AG10803 (cell line): Measurements from ENCODE around the gene ABCC6.

Source experiments
- DNase-seq: peaks from one replicate; pipeline ENCODE4 v3.0.0; 2010; ENCODE audit warnings: low read depth
- H3K4me3 ChIP-seq: 2 replicates; pipeline ENCODE4 v1.5.1; 2011; ENCODE audit warnings: mild to moderate bottlenecking, low read length, control low read depth
- TF ChIP-seq, protein P1 (sequence below): conservative IDR thresholded peaks from 2 replicates; pipeline ENCODE4 v1.5.1; 2011; ENCODE audit warnings: mild to moderate bottlenecking, low read length, control low read depth, inconsistent platforms

Gene ABCC6

DNA sequence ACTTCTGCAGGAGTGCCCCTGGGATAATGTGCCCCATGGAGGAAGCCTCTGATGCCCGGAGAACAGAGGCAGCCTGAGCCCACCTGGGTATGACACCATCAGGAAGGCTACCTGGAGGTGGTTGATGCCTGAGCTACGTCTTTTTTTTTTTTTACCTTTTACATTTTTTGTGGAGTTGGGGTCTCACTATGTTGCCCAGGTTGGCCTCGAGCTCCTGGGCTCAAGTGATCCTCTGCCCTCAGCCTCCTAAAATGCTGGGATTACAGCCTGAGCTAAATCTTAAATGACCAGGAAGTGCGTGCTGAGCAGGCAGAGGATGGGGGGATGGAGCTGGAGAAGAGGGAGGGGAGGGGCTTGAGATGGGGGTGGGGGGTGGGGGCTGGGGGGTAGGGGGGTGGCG lies 32.7 kb downstream of the ABCC6 start:
- H3K4me3 ChIP-seq = no peak overlapping the region
- TF ChIP-seq, protein P1, sequence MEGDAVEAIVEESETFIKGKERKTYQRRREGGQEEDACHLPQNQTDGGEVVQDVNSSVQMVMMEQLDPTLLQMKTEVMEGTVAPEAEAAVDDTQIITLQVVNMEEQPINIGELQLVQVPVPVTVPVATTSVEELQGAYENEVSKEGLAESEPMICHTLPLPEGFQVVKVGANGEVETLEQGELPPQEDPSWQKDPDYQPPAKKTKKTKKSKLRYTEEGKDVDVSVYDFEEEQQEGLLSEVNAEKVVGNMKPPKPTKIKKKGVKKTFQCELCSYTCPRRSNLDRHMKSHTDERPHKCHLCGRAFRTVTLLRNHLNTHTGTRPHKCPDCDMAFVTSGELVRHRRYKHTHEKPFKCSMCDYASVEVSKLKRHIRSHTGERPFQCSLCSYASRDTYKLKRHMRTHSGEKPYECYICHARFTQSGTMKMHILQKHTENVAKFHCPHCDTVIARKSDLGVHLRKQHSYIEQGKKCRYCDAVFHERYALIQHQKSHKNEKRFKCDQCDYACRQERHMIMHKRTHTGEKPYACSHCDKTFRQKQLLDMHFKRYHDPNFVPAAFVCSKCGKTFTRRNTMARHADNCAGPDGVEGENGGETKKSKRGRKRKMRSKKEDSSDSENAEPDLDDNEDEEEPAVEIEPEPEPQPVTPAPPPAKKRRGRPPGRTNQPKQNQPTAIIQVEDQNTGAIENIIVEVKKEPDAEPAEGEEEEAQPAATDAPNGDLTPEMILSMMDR = no peak
- no peak for DNase-seq

DNA sequence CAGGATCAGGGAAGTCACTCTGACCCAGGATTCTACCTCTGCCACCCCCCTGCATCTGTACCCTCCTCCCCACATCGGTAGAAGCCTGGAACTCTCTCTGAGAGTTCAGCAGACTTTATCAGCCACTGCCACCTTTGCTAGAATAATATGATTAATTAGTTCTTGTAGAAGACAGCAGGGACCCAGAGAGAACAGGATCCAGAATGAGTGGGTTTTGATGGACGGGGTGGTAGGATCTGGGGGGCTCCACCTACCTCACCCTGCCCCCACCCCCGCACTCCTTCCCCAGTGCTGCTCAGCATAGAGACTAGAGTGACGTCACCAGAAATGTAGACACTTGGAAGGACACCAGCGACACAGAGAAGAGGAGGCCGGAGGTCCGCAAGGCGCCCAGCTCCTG lies 33.5 kb downstream of the ABCC6 start:
- TF ChIP-seq, protein P1 = no peak
- H3K4me3 ChIP-seq = no peak overlapping the region
- DNase-seq = no peak

DNA sequence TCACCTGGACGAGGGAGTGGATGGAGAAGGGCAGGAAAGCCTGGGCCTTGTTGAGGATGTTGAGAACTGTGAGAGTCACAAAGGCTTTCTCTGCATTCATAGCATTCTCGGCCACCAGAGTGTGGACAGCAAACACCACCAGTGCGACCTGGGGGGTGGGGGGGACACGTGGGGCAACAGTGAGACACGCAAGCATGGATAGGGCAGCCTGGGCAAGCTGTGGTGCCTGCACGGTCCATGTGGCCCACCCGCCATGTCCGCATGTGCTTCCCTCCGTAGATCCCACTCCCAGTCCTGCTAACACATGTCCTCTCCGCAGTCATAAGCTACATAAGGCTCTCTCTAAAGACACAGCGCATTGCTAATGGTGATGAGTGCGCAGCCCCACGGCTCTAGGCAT lies 34.5 kb downstream of the ABCC6 start:
- TF ChIP-seq, protein P1 = no peak
- H3K4me3 ChIP-seq = no peak overlapping the region

DNA sequence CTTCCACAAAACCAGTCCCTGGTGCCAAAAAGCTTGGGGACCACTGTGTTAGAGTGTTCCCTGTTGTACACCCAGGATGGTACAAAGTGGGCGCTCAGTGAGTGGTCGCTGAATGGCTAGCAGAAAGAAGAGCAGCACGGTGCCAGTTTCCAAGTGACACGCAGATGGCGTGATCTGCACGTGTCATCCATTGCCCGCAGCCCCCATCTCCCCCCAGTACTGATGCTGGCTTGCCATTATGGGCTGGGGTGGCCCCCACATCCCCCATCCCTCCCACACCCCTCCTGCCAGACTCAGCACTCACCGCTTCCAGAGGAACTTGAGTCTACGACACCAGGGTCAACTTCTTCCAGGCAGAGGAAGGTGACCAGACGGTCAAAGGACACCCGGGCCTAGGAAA lies 36.5 kb downstream of the ABCC6 start:
- H3K4me3 ChIP-seq = no peak overlapping the region
- TF ChIP-seq, protein P1 = no peak
- no peak for DNase-seq

More for the DNA sequence above, 34.5 kb downstream of the ABCC6 start:
- DNase-seq = no peak

DNA sequence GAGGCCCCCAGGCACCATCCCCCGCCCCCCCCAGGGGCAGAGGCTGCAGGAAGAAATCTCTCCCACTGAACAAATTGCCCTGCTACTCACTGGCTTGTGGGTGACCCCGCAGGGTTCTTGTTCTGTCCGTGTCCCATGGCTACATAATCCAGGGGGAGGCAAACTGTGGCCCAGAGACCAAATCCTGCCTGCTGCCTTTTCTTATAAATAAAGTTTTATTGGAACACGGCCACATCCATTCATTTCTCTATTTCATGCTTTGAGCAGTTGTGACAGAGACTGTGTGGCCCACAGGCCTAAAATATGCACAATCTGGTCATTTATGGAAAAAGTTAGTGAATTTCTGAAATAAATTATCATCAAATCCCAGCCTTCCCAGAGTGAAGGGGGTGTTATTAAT lies 38.2 kb downstream of the ABCC6 start:
- no peak for DNase-seq
- no peak overlapping the region for H3K4me3 ChIP-seq
- TF ChIP-seq, protein P1 = no peak

DNA sequence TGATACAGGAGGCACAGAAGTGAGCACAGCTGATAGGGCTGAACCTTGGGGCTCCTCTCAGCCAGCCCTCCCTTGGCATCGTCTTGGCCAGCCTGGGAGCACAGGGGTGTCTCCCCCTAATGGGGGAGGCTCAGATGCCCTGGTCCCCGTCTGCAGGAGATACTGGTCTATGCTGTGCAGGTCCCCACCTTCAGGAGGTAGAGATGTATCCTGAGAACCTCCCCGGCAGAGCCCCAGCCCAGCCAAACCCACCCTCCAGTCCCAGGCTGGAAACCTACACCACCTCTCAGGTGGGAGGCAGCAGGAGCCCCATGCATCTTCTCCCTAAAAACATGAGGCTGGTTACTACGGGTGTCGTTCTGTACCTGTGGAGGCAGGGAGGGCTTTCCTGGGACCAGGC lies 38.7 kb downstream of the ABCC6 start:
- H3K4me3 ChIP-seq = no peak overlapping the region
- TF ChIP-seq, protein P1 = no peak
- no peak for DNase-seq

DNA sequence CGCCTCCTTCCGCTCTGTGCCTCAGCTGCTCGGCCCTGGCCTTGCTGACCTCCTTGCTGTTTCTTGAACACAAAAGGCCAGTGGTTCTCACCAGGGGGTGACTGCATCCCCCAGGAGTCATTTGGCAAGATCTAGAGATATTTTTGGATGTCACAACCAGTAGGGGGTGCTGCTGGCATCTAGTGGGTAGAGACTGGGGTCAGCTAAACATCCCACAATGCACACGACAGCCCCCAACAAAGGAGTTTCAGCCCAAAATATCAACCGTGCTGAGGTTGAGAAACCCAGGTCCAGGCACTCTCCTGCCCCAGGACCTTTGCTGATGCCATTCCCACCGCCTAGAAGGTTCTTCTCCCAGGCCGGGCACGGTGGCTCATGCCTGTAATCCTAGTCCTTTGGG lies 39.7 kb downstream of the ABCC6 start:
- no peak overlapping the region for H3K4me3 ChIP-seq
- no peak for DNase-seq
- TF ChIP-seq, protein P1 = peak; percentile 9; the same call in 1 of the 2 replicates
